CD14-positive monocyte (primary cell): Measurements from ENCODE around the gene WDR7. TPM values are rescaled to one million over a fixed set of nuclear protein-coding genes. Genes with fewer than 3 reads are reported as not detected.

Experiments used
- DNase-seq, 3 donors: peaks; one replicate each; pipeline ENCODE4 v3.0.0-alpha.2; 2011 to 2022
- H2AFZ ChIP-seq: 2 replicates; pipeline ENCODE4 v1.6.0; 2012; ENCODE audit warnings: mild to moderate bottlenecking, low read depth, low read length, inconsistent platforms; ENCODE audit not compliant: insufficient read depth, poor library complexity, severe bottlenecking
- H3K27ac ChIP-seq, 2 donors: 1 replicate in 1 of 2; 2 replicates in 1 of 2; pipeline ENCODE4 v1.5.1; 2012 to 2013; ENCODE audit warnings: low read length in 2 of 2, control low read depth in 1 of 2, inconsistent platforms in 1 of 2, low read depth in 1 of 2, mild to moderate bottlenecking in 1 of 2
- H3K27me3 ChIP-seq, 2 donors: one replicate each; pipeline versions ENCODE4 v1.6.0 to v1.6.1; 2011 to 2013; ENCODE audit warnings: low read length in 2 of 2; ENCODE audit not compliant: control insufficient read depth in 2 of 2, insufficient read depth in 2 of 2
- H3K36me3 ChIP-seq, 2 donors: replicated peaks in 1 of 2; 1 replicate in 1 of 2; 2 replicates in 1 of 2; pipeline versions ENCODE4 v1.5.1 to v1.6.1; 2012 to 2013; ENCODE audit warnings: low read length in 2 of 2, control low read depth in 1 of 2, inconsistent platforms in 1 of 2, mild to moderate bottlenecking in 1 of 2; ENCODE audit not compliant: insufficient read depth in 2 of 2, control insufficient read depth in 1 of 2
- H3K4me1 ChIP-seq, 2 donors: 1 replicate in 1 of 2; 2 replicates in 1 of 2; pipeline versions ENCODE4 v1.5.1 to v1.6.1; 2012 to 2013; ENCODE audit warnings: low read length in 2 of 2, control low read depth in 1 of 2, inconsistent platforms in 1 of 2, mild to moderate bottlenecking in 1 of 2, moderate library complexity in 1 of 2; ENCODE audit not compliant: insufficient read depth in 2 of 2, control insufficient read depth in 1 of 2
- H3K4me2 ChIP-seq: replicated peaks from 2 replicates; pipeline ENCODE3; 2012; ENCODE audit warnings: low read length, moderate library complexity, mild to moderate bottlenecking; ENCODE audit not compliant: poor library complexity, severe bottlenecking; ENCODE audit errors: extremely low read depth
- H3K4me3 ChIP-seq, 3 experiments: fragments of 200-600 bp in 1 of 3; sonication (generic) in 1 of 3; replicated peaks in 1 of 3; 1 replicate in 2 of 3; 2 replicates in 1 of 3; pipeline ENCODE4 v1.5.1; 2011 to 2013; ENCODE audit warnings: low read length in 3 of 3, mild to moderate bottlenecking in 3 of 3, control low read depth in 2 of 3, low read depth in 2 of 3, inconsistent platforms in 1 of 3, moderate library complexity in 1 of 3
- H3K79me2 ChIP-seq: 2 replicates; pipeline ENCODE4 v1.6.0; 2012; ENCODE audit warnings: mild to moderate bottlenecking, control low read depth, inconsistent platforms, low read length, moderate library complexity; ENCODE audit not compliant: insufficient read depth
- H3K9ac ChIP-seq: 2 replicates; pipeline ENCODE4 v1.6.0; 2017; ENCODE audit warnings: low read length, mild to moderate bottlenecking; ENCODE audit not compliant: insufficient read depth, poor library complexity, severe bottlenecking
- H3K9me3 ChIP-seq, 2 donors: replicated peaks in 1 of 2; 1 replicate in 1 of 2; 2 replicates in 1 of 2; pipeline versions ENCODE4 v1.5.1 to v1.6.1; 2012 to 2013; ENCODE audit warnings: low read length in 2 of 2, control low read depth in 1 of 2; ENCODE audit not compliant: control insufficient read depth in 1 of 2, insufficient read depth in 1 of 2
- H4K20me1 ChIP-seq: 2 replicates; pipeline ENCODE4 v1.6.0; 2012; ENCODE audit warnings: mild to moderate bottlenecking, low read length, control low read depth, moderate library complexity; ENCODE audit not compliant: insufficient read depth
- H3K27ac Mint-ChIP-seq, 7 donors: one replicate each; pipeline ENCODE4 v1.8.0; 2020; ENCODE audit warnings: mild to moderate bottlenecking in 7 of 7, mixed read lengths in 7 of 7, moderate library complexity in 6 of 7, inconsistent platforms in 2 of 7
- H3K27me3 Mint-ChIP-seq, 3 donors: one replicate each; pipeline ENCODE4 v1.8.0; 2021 to 2022; ENCODE audit warnings: low read depth in 3 of 3, mild to moderate bottlenecking in 3 of 3, mixed read lengths in 3 of 3, moderate library complexity in 3 of 3, inconsistent platforms in 1 of 3
- H3K36me3 Mint-ChIP-seq, 2 donors: one replicate each; pipeline ENCODE4 v1.8.0; 2020; ENCODE audit warnings: mixed read lengths in 2 of 2, inconsistent platforms in 1 of 2, mild to moderate bottlenecking in 1 of 2
- H3K4me1 Mint-ChIP-seq: one replicate; pipeline ENCODE4 v1.8.0; 2020; ENCODE audit warnings: mild to moderate bottlenecking, mixed read lengths
- H3K4me3 Mint-ChIP-seq, 2 donors: one replicate each; pipeline ENCODE4 v1.8.0; 2020; ENCODE audit warnings: mild to moderate bottlenecking in 2 of 2, mixed read lengths in 2 of 2, moderate library complexity in 1 of 2
- H3K9me3 Mint-ChIP-seq, 7 donors: one replicate each; pipeline ENCODE4 v1.8.0; 2020 to 2022; ENCODE audit warnings: mixed read lengths in 7 of 7, mild to moderate bottlenecking in 6 of 7, moderate library complexity in 6 of 7, inconsistent platforms in 2 of 7
- WGBS: methylation state at CpG from one replicate; pipeline ENCODE4 v1.1.5; 2013; ENCODE audit warnings: missing lambda C conversion rate; ENCODE audit not compliant: insufficient coverage; 5-methylcytosine and 5-hydroxymethylcytosine counted together
- intact Hi-C, 2 donors: fragments of 100-400 bp; cut with micrococcal nuclease; formaldehyde crosslinking; loops; one replicate each; pipeline versions ENCODE4 v1.15.0 to v1.15.1; 2023
- polyA plus RNA-seq, 3 donors: library from polyadenylated mRNA; depleted of rRNA in 1 of 3; unstranded in 2 of 3; stranded (reverse) in 1 of 3; fragments of 300-500 nt in 2 of 3; fragments of >200 nt in 1 of 3; fragmentation: Illumina TruSeq in 2 of 3; gene quantifications; 1 replicate in 2 of 3; 2 replicates in 1 of 3; pipeline ENCODE4 v1.2.3, GENCODE V29; 2012 to 2021
- TF ChIP-seq, protein P1 (sequence below): fragments of 200-600 bp; IDR thresholded peaks from one replicate; pipeline ENCODE4 v1.8.0; 2022; ENCODE audit warnings: antibody characterized with exemption, mild to moderate bottlenecking

WDR7 gene
- polyA plus RNA-seq, 3 donors = 9.1 to 23.6 (median 9.5) TPM

DNA sequence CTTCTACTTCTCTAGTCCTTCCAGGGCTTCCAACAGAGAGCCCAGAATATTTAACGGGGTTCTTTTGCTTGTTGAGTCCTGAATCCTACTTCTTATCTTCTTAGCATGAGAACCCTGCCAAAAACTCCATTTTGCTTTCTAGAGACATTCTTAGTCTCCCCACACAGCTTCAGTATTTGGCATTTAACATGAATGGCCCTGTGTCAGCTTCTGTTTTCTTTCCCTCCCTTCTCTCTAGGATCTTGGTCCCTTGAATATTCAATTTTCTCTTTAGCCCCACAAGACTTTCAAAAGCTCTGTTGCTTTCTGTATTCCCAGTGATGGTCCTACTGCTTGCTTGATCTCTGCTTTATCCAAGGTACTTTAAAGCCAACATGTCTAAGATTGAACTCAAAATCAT is 89.5 kb downstream of the WDR7 start:
- intact Hi-C loops = loop anchor here in 1 of 2 donors (10.0 kb wide), 1 partner anchor 824 kb away; no protein-coding TSS in a partner anchor
- Histone ChIP-seq H3K79me2 (no peaks in the 10 kb centered on the region), H3K9ac (no peak overlapping the region), H3K4me2 (no peak overlapping the region), H2AFZ (no peak overlapping the region), H3K9me3 (no peaks in the 10 kb centered on the region), H3K4me3 (no peak overlapping the region), H3K36me3 (peaks cover 2 to 19% of the 10 kb centered on the region in 2 donors), H4K20me1 (no peaks in the 10 kb centered on the region), H3K27ac (no peak overlapping the region), H3K4me1 (no peaks in the 10 kb centered on the region), H3K27me3 (no peaks in the 10 kb centered on the region)
- Mint-ChIP-seq H3K27ac (no peak overlapping the region), H3K36me3 (peaks cover 20 to 21% of the 10 kb centered on the region in 2 donors), H3K4me3 (no peak overlapping the region), H3K9me3 (no peaks in the 10 kb centered on the region), H3K4me1 (no peaks in the 10 kb centered on the region), H3K27me3 (no peaks in the 10 kb centered on the region)
- no peak for DNase-seq
- 100% methylated on average over 1 of the region's 1 CpG for WGBS
- TF ChIP-seq, protein P1, sequence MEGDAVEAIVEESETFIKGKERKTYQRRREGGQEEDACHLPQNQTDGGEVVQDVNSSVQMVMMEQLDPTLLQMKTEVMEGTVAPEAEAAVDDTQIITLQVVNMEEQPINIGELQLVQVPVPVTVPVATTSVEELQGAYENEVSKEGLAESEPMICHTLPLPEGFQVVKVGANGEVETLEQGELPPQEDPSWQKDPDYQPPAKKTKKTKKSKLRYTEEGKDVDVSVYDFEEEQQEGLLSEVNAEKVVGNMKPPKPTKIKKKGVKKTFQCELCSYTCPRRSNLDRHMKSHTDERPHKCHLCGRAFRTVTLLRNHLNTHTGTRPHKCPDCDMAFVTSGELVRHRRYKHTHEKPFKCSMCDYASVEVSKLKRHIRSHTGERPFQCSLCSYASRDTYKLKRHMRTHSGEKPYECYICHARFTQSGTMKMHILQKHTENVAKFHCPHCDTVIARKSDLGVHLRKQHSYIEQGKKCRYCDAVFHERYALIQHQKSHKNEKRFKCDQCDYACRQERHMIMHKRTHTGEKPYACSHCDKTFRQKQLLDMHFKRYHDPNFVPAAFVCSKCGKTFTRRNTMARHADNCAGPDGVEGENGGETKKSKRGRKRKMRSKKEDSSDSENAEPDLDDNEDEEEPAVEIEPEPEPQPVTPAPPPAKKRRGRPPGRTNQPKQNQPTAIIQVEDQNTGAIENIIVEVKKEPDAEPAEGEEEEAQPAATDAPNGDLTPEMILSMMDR = no peak

DNA sequence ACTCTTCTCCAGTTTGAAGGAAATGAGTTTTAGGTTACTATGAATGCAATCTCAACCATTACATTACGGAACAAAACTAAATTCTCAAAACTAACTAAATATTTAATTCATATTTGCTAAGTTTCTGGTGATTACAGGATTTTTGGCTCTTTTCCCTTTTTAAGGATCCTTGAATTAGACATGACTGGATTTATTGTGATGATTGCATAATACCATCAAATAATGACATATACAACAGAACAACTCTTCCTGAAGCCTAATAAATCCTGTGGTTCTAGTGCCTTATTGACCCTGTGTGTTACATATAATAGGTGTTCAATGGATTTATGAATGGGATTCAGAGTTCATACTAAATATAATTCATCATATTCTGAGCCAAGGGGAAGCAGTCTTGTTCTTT is 90.5 kb downstream of the WDR7 start:
- DNase-seq = no peak
- no peak overlapping the region for H2AFZ ChIP-seq
- H3K9ac ChIP-seq = no peak overlapping the region
- no peak overlapping the region for H3K27ac ChIP-seq
- H3K9me3 Mint-ChIP-seq = no peaks in the 10 kb centered on the region
- peaks cover 15% of the 10 kb centered on the region in 2 donors for H3K36me3 Mint-ChIP-seq
- intact Hi-C loops = loop anchor here in 1 of 2 donors (10.0 kb wide), 1 partner anchor 823 kb away; no protein-coding TSS in a partner anchor
- H3K27ac Mint-ChIP-seq = no peak overlapping the region
- H4K20me1 ChIP-seq = no peaks in the 10 kb centered on the region
- H3K36me3 ChIP-seq = peaks cover 2 to 15% of the 10 kb centered on the region in 2 donors
- no peaks in the 10 kb centered on the region for H3K9me3 ChIP-seq
- H3K79me2 ChIP-seq = no peaks in the 10 kb centered on the region
- no CpG with 5 or more reads among the region's 1 CpG for WGBS
- TF ChIP-seq, protein P1 = no peak
- H3K4me3 ChIP-seq = no peak overlapping the region
- H3K27me3 ChIP-seq = no peaks in the 10 kb centered on the region
- H3K4me2 ChIP-seq = no peak overlapping the region
- no peak overlapping the region for H3K4me3 Mint-ChIP-seq
- H3K4me1 ChIP-seq = no peaks in the 10 kb centered on the region
- peaks cover 3% of the 10 kb centered on the region for H3K4me1 Mint-ChIP-seq
- H3K27me3 Mint-ChIP-seq = no peaks in the 10 kb centered on the region
